ENCODE data around the gene P3H2. TPM values are rescaled to one million over a fixed set of nuclear protein-coding genes. Genes with fewer than 3 reads are reported as not detected.

Gene P3H2
- polyA plus RNA-seq, 1 experiment, result 32.6 TPM

DNA sequence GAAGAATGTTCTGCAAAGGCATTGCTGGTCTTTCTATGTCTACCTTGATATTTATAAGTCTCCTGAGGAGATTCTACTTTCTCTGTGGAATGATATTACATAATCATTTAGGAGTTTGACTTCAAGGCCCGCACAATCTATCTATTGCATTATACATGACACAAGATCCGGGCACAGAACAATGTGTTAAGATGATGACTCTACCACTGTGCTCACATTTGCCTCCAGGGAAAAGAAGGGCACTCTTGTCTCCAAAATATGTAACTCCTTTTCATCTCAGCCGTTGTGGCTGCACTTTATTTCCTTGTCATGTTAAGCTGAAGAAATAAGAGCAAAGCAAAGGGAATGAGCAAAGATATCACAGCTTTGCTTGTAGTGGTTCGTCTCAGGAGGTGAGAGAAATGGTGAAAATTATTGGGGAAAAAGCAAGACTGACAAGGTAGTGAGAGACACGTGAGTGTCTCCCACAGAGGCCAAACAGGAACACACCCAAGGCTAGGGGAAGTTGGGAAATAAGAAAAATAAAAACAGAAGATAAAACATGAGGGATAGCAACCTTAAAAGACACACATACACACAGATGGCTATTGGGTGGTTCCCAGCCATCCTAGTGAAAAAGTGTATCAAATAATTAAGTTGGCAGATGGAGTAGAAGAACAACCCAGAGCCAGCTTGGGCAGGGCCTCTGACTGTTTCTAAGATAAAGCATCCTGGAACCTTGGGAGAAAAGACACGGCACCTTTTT lies 184.3 kb downstream of the P3H2 start:
- no peak overlapping the region for H3K27ac ChIP-seq (ENCODE audit: low read depth, low read length)
- TF ChIP-seq, protein P1, sequence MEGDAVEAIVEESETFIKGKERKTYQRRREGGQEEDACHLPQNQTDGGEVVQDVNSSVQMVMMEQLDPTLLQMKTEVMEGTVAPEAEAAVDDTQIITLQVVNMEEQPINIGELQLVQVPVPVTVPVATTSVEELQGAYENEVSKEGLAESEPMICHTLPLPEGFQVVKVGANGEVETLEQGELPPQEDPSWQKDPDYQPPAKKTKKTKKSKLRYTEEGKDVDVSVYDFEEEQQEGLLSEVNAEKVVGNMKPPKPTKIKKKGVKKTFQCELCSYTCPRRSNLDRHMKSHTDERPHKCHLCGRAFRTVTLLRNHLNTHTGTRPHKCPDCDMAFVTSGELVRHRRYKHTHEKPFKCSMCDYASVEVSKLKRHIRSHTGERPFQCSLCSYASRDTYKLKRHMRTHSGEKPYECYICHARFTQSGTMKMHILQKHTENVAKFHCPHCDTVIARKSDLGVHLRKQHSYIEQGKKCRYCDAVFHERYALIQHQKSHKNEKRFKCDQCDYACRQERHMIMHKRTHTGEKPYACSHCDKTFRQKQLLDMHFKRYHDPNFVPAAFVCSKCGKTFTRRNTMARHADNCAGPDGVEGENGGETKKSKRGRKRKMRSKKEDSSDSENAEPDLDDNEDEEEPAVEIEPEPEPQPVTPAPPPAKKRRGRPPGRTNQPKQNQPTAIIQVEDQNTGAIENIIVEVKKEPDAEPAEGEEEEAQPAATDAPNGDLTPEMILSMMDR (IDR thresholded peaks at IDR 0.05; ENCODE audit: low read depth, low read length), result no peak
- H3K4me3 ChIP-seq (ENCODE audit: low read depth, low read length), result no peak overlapping the region
- POLR2A ChIA-PET, result interaction anchor here (0.5 kb wide), 1 partner anchor 572 kb away, joined by 5 read pairs; no protein-coding TSS in a partner anchor
- CTCF ChIA-PET, result interaction anchor here (1.0 kb wide), 1 partner anchor 284 kb away, joined by 3 read pairs; no protein-coding TSS in a partner anchor
- no peak for DNase-seq (ENCODE audit: low read depth, low spot score)
- no peaks in the 10 kb centered on the region for H3K27me3 ChIP-seq (ENCODE audit: control insufficient read depth, insufficient read depth, low read length)
- H3K9me3 ChIP-seq (ENCODE audit: control insufficient read depth, insufficient read depth, low read length), result no peaks in the 10 kb centered on the region

DNA sequence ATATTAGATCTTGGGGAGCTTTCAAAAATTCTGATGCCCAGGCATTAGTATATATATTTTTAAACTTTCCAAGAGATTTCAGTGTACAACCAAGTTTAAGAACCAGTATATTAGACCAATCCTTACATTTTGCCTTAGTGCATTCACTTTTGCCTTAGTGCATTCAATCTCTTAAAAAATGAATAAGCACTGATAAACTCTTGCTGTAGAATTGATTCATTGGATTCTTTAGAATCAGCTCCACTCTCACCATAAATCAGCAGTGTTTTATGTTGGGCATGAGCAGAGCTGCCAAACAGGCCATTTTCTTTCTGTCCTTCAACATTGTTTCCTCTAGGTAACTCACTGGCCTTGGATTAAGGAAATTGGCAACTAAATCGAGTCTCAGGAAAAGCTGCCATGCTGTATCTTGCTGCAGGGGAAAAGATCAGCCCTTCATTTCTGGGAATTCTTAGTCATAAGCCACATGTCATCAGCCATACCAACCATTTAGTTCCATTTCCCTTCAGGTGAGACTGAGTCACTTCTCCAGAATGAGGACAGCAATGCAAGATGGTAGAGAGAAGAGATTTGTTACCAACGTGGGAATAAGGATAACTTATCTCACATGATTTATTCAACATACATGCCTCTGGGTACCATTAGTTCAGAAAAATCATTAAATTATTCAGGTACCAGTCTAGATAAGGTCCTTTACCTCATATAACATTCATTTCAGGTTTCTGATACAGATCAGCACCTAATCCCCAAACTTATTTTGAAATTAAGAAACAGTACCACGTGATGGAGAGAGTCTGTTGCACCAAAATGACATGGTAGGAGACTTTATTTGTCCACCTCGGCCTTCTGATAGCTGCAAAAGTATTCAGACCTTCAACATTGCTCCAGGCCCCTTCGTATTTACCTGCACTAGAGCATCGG lies 192.5 kb downstream of the P3H2 start:
- CTCF ChIA-PET, result no interaction called here
- Histone ChIP-seq H3K9me3 (ENCODE audit: control insufficient read depth, insufficient read depth, low read length) (no peaks in the 10 kb centered on the region), H3K27ac (ENCODE audit: low read depth, low read length) (no peak overlapping the region), H3K4me3 (ENCODE audit: low read depth, low read length) (no peak overlapping the region), H3K27me3 (ENCODE audit: control insufficient read depth, insufficient read depth, low read length) (no peaks in the 10 kb centered on the region)
- no peak for DNase-seq (ENCODE audit: low read depth, low spot score)
- POLR2A ChIA-PET, result no interaction called here
- TF ChIP-seq, protein P1 (IDR thresholded peaks at IDR 0.05; ENCODE audit: low read depth, low read length), result no peak

DNA sequence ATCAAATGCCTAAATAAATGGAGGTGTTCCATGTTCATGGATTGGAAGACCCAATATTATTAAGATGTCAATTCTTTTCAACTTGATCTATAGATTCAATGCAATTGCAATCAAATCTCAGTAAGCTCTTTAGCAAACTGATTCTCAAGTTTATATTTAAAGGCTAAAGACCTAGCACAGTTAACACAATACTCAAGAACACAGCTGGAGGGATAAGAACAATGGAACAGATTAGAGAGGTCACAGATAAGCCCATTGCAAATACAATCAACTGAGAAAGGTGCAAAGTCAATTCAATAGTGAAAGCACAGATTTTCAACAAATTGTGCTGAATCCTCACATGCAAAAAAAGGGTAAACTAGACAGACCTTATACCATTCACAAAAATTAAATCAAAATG lies 198.9 kb downstream of the P3H2 start:
- TF ChIP-seq, protein P1 (IDR thresholded peaks at IDR 0.05; ENCODE audit: low read depth, low read length), result no peak
- POLR2A ChIA-PET, result no interaction called here
- H3K4me3 ChIP-seq (ENCODE audit: low read depth, low read length), result no peak overlapping the region
- DNase-seq (ENCODE audit: low read depth, low spot score), result no peak
- H3K27ac ChIP-seq (ENCODE audit: low read depth, low read length), result no peak overlapping the region
- CTCF ChIA-PET, result interaction anchor here (0.6 kb wide), 1 partner anchor 927 kb away, joined by 3 read pairs; no protein-coding TSS in a partner anchor
- H3K27me3 ChIP-seq (ENCODE audit: control insufficient read depth, insufficient read depth, low read length), result no peaks in the 10 kb centered on the region
- H3K9me3 ChIP-seq (ENCODE audit: control insufficient read depth, insufficient read depth, low read length), result no peaks in the 10 kb centered on the region

DNA sequence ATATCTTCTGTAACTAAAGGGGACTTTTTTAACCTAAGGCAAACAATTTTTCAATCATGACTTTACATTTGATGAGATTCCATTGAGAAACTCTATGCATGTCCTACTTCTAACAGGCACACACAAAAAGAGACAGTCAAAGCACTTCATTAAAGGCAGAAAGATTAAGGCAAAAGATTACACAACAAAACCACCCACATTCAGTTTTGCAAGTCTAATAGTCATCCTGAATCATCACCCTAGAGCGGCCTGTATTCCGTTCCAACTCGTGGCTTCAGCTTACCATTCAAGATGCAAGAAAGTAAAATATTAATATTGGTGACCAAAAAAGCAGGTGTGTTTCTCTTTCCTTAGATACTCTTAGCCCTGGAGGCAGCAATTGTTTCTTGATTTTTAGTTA lies 205.9 kb downstream of the P3H2 start:
- TF ChIP-seq, protein P1 (IDR thresholded peaks at IDR 0.05; ENCODE audit: low read depth, low read length), result no peak
- ChIA-PET POLR2A (no interaction called here), CTCF (interaction anchor here (1.1 kb wide), 1 partner anchor 33 kb away, joined by 4 read pairs; no protein-coding TSS in a partner anchor)
- Histone ChIP-seq H3K27me3 (ENCODE audit: control insufficient read depth, insufficient read depth, low read length) (no peaks in the 10 kb centered on the region), H3K27ac (ENCODE audit: low read depth, low read length) (no peak overlapping the region), H3K4me3 (ENCODE audit: low read depth, low read length) (no peak overlapping the region), H3K9me3 (ENCODE audit: control insufficient read depth, insufficient read depth, low read length) (no peaks in the 10 kb centered on the region)
- peak; percentile 75 for DNase-seq (ENCODE audit: low read depth, low spot score)

Data from AG04450 (cell line).